B cell (primary cell): ENCODE data around the gene FOXL2NB.

ENCODE experiments used
- EZH2 ChIP-seq: IDR thresholded peaks from 2 replicates; pipeline ENCODE4 v1.6.1; 2012; ENCODE audit warnings: borderline replicate concordance, low read depth, mild to moderate bottlenecking, moderate library complexity, low read length; ENCODE audit not compliant: insufficient read depth, poor library complexity, severe bottlenecking
- TF ChIP-seq, protein P1 (sequence below): fragments of 200-600 bp; IDR thresholded peaks from one replicate; pipeline ENCODE4 v1.8.0; 2022; ENCODE audit warnings: antibody characterized with exemption, mild to moderate bottlenecking

DNA sequence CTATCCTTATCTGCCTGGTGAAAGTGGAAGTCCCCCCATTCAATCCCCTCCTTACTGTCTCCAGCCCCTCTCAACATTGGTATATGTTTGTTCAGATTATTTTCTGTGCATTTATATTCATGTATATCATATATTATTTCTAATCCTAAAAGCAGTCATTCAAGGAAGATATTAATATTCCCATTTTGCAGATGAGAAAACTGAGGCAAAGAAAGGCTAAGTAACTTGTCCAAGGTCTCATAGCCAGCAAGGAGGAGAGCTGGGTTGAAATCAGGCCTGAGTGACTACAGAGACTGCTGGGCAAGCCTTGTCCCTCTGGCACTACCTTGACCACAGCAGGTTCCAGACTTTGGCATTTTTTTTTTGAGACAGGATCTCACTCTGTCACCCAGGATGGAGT lies 29.0 kb downstream of the FOXL2NB start:
- TF ChIP-seq EZH2 = no peak
- TF ChIP-seq, protein P1, sequence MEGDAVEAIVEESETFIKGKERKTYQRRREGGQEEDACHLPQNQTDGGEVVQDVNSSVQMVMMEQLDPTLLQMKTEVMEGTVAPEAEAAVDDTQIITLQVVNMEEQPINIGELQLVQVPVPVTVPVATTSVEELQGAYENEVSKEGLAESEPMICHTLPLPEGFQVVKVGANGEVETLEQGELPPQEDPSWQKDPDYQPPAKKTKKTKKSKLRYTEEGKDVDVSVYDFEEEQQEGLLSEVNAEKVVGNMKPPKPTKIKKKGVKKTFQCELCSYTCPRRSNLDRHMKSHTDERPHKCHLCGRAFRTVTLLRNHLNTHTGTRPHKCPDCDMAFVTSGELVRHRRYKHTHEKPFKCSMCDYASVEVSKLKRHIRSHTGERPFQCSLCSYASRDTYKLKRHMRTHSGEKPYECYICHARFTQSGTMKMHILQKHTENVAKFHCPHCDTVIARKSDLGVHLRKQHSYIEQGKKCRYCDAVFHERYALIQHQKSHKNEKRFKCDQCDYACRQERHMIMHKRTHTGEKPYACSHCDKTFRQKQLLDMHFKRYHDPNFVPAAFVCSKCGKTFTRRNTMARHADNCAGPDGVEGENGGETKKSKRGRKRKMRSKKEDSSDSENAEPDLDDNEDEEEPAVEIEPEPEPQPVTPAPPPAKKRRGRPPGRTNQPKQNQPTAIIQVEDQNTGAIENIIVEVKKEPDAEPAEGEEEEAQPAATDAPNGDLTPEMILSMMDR = no peak
